H1 (cell line): ENCODE results near the gene PHC2. TPM values are rescaled to one million over a fixed set of nuclear protein-coding genes. Genes with fewer than 3 reads are reported as not detected.

ENCODE experiments used
- CTCF ChIA-PET: fragments of 300-600 bp; sonication (Branson Sonifier 250); formaldehyde crosslinking; loops from one replicate; lab custom pipeline; 2021; ENCODE audit not compliant: partially characterized antibody; lab: Charles Lee
- POLR2A ChIA-PET: fragments of 300-600 bp; sonication (Branson Sonifier 250); formaldehyde crosslinking; loops from one replicate; lab custom pipeline; 2021; ENCODE audit warnings: inconsistent platforms; ENCODE audit not compliant: partially characterized antibody; lab: Charles Lee
- DNase-seq, 2 experiments: peaks; one replicate each; pipeline versions ENCODE4 v3.0.0 to v3.0.0-alpha.2; 2010 to 2022; ENCODE audit warnings: low spot score in 2 of 2, low read depth in 1 of 2, mixed read lengths in 1 of 2
- FAIRE-seq: peaks from 2 replicates; lab custom pipeline; 2011; peaks lifted over from hg19 to GRCh38; lab: Jason Lieb, UNC
- H2AFZ ChIP-seq: 2 replicates; pipeline ENCODE4 v1.8.1; 2012; ENCODE audit warnings: low read length, inconsistent platforms
- H2AK5ac ChIP-seq: 2 replicates; pipeline ENCODE4 v1.6.1; 2013; ENCODE audit warnings: low read depth, low read length
- H2BK120ac ChIP-seq: replicated peaks from 2 replicates; pipeline ENCODE3; 2013; ENCODE audit warnings: low read depth, low read length, inconsistent platforms
- H2BK12ac ChIP-seq: 2 replicates; pipeline ENCODE4 v1.6.1; 2013; ENCODE audit warnings: low read depth, low read length
- H2BK15ac ChIP-seq: 2 replicates; pipeline ENCODE4 v1.6.1; 2013; ENCODE audit warnings: low read length
- H2BK20ac ChIP-seq: 2 replicates; pipeline ENCODE4 v1.6.1; 2013; ENCODE audit warnings: low read length
- H2BK5ac ChIP-seq: 2 replicates; pipeline ENCODE4 v1.6.1; 2013; ENCODE audit warnings: low read depth, low read length
- H3K14ac ChIP-seq: 2 replicates; pipeline ENCODE4 v1.6.1; 2013; ENCODE audit warnings: inconsistent platforms; ENCODE audit not compliant: insufficient read length
- H3K18ac ChIP-seq: 2 replicates; pipeline ENCODE4 v1.6.1; 2013; ENCODE audit warnings: low read length; ENCODE audit errors: extremely low read depth
- H3K23ac ChIP-seq: 2 replicates; pipeline ENCODE4 v1.6.1; 2013; ENCODE audit warnings: inconsistent platforms; ENCODE audit not compliant: insufficient read length
- H3K23me2 ChIP-seq: 2 replicates; pipeline ENCODE4 v1.6.1; 2013; ENCODE audit warnings: low read depth, low read length
- H3K27ac ChIP-seq: 2 replicates; pipeline ENCODE4 v1.6.1; 2011; ENCODE audit warnings: low read depth, low read length, inconsistent platforms
- H3K27me3 ChIP-seq, 4 experiments: replicated peaks in 1 of 4; 1 replicate in 1 of 4; 2 replicates in 3 of 4; pipeline versions ENCODE4 v1.6.1 to v1.8.1; 2011 to 2013; ENCODE audit warnings: low read length in 3 of 4, mild to moderate bottlenecking in 3 of 4, inconsistent platforms in 2 of 4, mixed read lengths in 2 of 4, moderate library complexity in 1 of 4; ENCODE audit not compliant: control insufficient read depth in 3 of 4, insufficient read depth in 3 of 4; ENCODE audit errors: extremely low read depth in 1 of 4
- H3K36me3 ChIP-seq, 4 experiments: 2 replicates each; pipeline versions ENCODE4 v1.6.1 to v1.8.1; 2011 to 2013; ENCODE audit warnings: mild to moderate bottlenecking in 4 of 4, low read length in 3 of 4, moderate library complexity in 2 of 4, control low read depth in 1 of 4, inconsistent platforms in 1 of 4; ENCODE audit not compliant: insufficient read depth in 4 of 4, control insufficient read depth in 2 of 4
- H3K4ac ChIP-seq: replicated peaks from 2 replicates; pipeline ENCODE3; 2013; ENCODE audit warnings: low read length, low read depth, mixed read lengths, inconsistent platforms; ENCODE audit not compliant: insufficient read length
- H3K4me1 ChIP-seq, 4 experiments: replicated peaks in 1 of 4; 1 replicate in 1 of 4; 2 replicates in 3 of 4; pipeline versions ENCODE4 v1.6.1 to v1.8.1; 2011 to 2013; ENCODE audit warnings: low read length in 3 of 4, inconsistent platforms in 2 of 4, mixed read lengths in 1 of 4; ENCODE audit not compliant: insufficient read depth in 4 of 4, control insufficient read depth in 3 of 4
- H3K4me2 ChIP-seq, 2 experiments: 2 replicates each; pipeline versions ENCODE4 v1.6.1 to v1.8.1; 2011 to 2013; ENCODE audit warnings: low read depth in 2 of 2, low read length in 2 of 2, control low read depth in 1 of 2, inconsistent platforms in 1 of 2, mild to moderate bottlenecking in 1 of 2; ENCODE audit not compliant: insufficient read depth in 1 of 2
- H3K4me3 ChIP-seq, 4 experiments: fragments of 200-600, 300-600 bp in 1 of 4; sonication (generic), shearing (Covaris generic), sonication (Bioruptor Twin) in 1 of 4; 2 replicates each; pipeline versions ENCODE4 v1.5.1 to v1.8.1; 2011 to 2016; ENCODE audit warnings: low read length in 4 of 4, low read depth in 3 of 4, control low read depth in 2 of 4, inconsistent platforms in 2 of 4, mild to moderate bottlenecking in 2 of 4, mixed read lengths in 1 of 4, moderate library complexity in 1 of 4; ENCODE audit not compliant: insufficient read depth in 2 of 4; ENCODE audit errors: extremely low read depth in 1 of 4
- H3K56ac ChIP-seq: replicated peaks from 2 replicates; pipeline ENCODE3; 2013; ENCODE audit warnings: low read depth, mild to moderate bottlenecking, mixed read lengths, low read length, inconsistent platforms; ENCODE audit not compliant: insufficient read length
- H3K79me1 ChIP-seq: 2 replicates; pipeline ENCODE4 v1.6.1; 2013; ENCODE audit warnings: low read depth, low read length, control low read depth
- H3K79me2 ChIP-seq, 2 experiments: 2 replicates each; pipeline versions ENCODE4 v1.6.1 to v1.8.1; 2012 to 2013; ENCODE audit warnings: low read length in 2 of 2, mild to moderate bottlenecking in 2 of 2, inconsistent platforms in 1 of 2; ENCODE audit not compliant: insufficient read depth in 2 of 2, control insufficient read depth in 1 of 2
- H3K9ac ChIP-seq, 4 experiments: replicated peaks in 1 of 4; 1 replicate in 1 of 4; 2 replicates in 3 of 4; pipeline versions ENCODE4 v1.6.1 to v1.8.1; 2011 to 2013; ENCODE audit warnings: low read depth in 3 of 4, low read length in 3 of 4, control low read depth in 2 of 4, mild to moderate bottlenecking in 2 of 4, moderate library complexity in 2 of 4, inconsistent platforms in 1 of 4; ENCODE audit errors: extremely low read depth in 1 of 4
- H3K9me3 ChIP-seq, 2 experiments: 2 replicates each; pipeline versions ENCODE4 v1.6.1 to v1.8.1; 2012 to 2013; ENCODE audit warnings: mild to moderate bottlenecking in 2 of 2, moderate library complexity in 2 of 2, control low read depth in 1 of 2, inconsistent platforms in 1 of 2, low read depth in 1 of 2, low read length in 1 of 2, mixed read lengths in 1 of 2; ENCODE audit not compliant: insufficient read depth in 2 of 2
- H4K20me1 ChIP-seq, 2 experiments: replicated peaks in 1 of 2; 2 replicates each; pipeline versions ENCODE3 to v1.8.1; 2011 to 2013; ENCODE audit warnings: inconsistent platforms in 2 of 2, low read length in 2 of 2, mild to moderate bottlenecking in 1 of 2; ENCODE audit not compliant: insufficient read depth in 2 of 2, control insufficient read depth in 1 of 2
- H4K5ac ChIP-seq: 2 replicates; pipeline ENCODE4 v1.6.1; 2013; ENCODE audit warnings: low read length, low read depth, mixed read lengths, inconsistent platforms; ENCODE audit not compliant: insufficient read length
- H4K8ac ChIP-seq: 2 replicates; pipeline ENCODE4 v1.8.0; 2013; ENCODE audit warnings: mild to moderate bottlenecking, moderate library complexity, low read length, inconsistent platforms; ENCODE audit not compliant: insufficient read depth; ENCODE audit errors: extremely low read depth
- H4K91ac ChIP-seq: replicated peaks from 2 replicates; pipeline ENCODE3; 2013; ENCODE audit warnings: low read length, mixed read lengths, inconsistent platforms; ENCODE audit not compliant: insufficient read length
- CHD2 ChIP-seq: IDR thresholded peaks from 2 replicates; pipeline ENCODE4 v1.6.1; 2012; ENCODE audit warnings: low read length, improper control_type of control experiment
- HDAC6 ChIP-seq: IDR thresholded peaks from one replicate; pipeline ENCODE4 v1.7.1; 2012; ENCODE audit warnings: low read depth, mild to moderate bottlenecking, inconsistent platforms, low read length, moderate library complexity
- JUN ChIP-seq: IDR thresholded peaks from 2 replicates; pipeline ENCODE4 v1.6.1; 2011; ENCODE audit warnings: low read depth, mild to moderate bottlenecking, improper control_type of control experiment, low read length
- KDM4A ChIP-seq: IDR thresholded peaks from one replicate; pipeline ENCODE4 v1.7.1; 2012; ENCODE audit warnings: low read depth, mild to moderate bottlenecking, moderate library complexity, low read length, inconsistent platforms; ENCODE audit not compliant: severe bottlenecking
- SIRT6 ChIP-seq: IDR thresholded peaks from one replicate; pipeline ENCODE4 v1.7.1; 2012; ENCODE audit warnings: low read length, inconsistent platforms
- WGBS, 2 experiments: shearing (Covaris generic) in 1 of 2; methylation state at CpG; one replicate each; pipeline versions ENCODE4 v1.1.6 to v1.1.7; 2013 to 2015; ENCODE audit warnings: low lambda C conversion rate in 2 of 2, mixed read lengths in 2 of 2, inconsistent platforms in 1 of 2, low coverage in 1 of 2, missing lambda C conversion rate in 1 of 2; ENCODE audit not compliant: insufficient replicate concordance in 2 of 2, insufficient coverage in 1 of 2, insufficient read length in 1 of 2; ENCODE audit errors: extremely low coverage in 1 of 2, missing lambda C conversion rate in 1 of 2; 5-methylcytosine and 5-hydroxymethylcytosine counted together
- polyA plus RNA-seq, 7 experiments: library from polyadenylated mRNA; depleted of rRNA in 3 of 7; stranded (reverse) in 5 of 7; unstranded in 2 of 7; fragments of >200 nt in 5 of 7; fragments of 200-250 nt in 2 of 7; gene quantifications; 1 replicate in 5 of 7; 2 replicates in 1 of 7; 4 replicates in 1 of 7; pipeline versions ENCODE4 v1.2.1 to v1.2.3, GENCODE V29; 2011 to 2013; ENCODE audit warnings: missing spikeins in 2 of 7, mixed read lengths in 2 of 7
- total RNA-seq: library from RNA; stranded (reverse); fragmentation: NEBNext Ultra II Directional; extraction: Animal tissue kit (Norgen Biotek cat#: 25700); gene quantifications from 2 replicates; pipeline ENCODE4 v1.2.1, GENCODE V29; 2021

PHC2 gene
- total and polyA plus RNA-seq, 2 of the 8 experiments (the other 6 are each of a cell fraction or from before 2014, with no cell fraction given) = 5.6 to 14.2 TPM

DNA sequence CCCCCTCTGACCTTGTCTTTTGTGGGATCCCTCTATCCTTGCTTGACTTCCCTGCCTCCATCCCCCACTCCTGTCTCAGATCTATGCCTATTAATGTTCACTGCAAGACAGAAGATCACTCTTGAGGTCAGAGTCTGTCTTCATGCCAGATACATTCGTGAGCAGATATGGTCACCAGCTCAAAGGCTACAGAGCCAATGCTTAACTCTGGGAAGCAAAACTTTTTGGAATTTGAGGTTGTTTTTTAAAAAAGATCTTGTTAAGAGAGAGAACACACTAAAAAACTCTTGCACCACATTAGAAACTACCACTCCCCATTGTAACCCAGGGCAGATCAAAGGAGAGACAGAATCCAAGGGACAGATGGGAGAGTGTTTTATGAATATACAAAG, 92.9 kb downstream of the PHC2 start:
- no peaks in the 10 kb centered on the region for H3K79me1 ChIP-seq
- H4K91ac ChIP-seq = no peak overlapping the region
- peaks cover 23 to 49% (median 28%) of the 10 kb centered on the region in 4 experiments for H3K4me1 ChIP-seq
- H2BK20ac ChIP-seq = no peak overlapping the region
- no peak overlapping the region for H2AK5ac ChIP-seq
- no peak overlapping the region for H3K23ac ChIP-seq
- no peak overlapping the region for H2BK120ac ChIP-seq
- no peak overlapping the region for H4K8ac ChIP-seq
- H3K9me3 ChIP-seq = no peaks in the 10 kb centered on the region
- H3K14ac ChIP-seq = no peak overlapping the region
- DNase-seq = no peak
- POLR2A ChIA-PET = interaction anchor here (1.0 to 2.7 kb wide), 6 partner anchors 9 to 26 kb away, joined by 3 to 10 read pairs (median 4); no protein-coding TSS in a partner anchor
- no peak overlapping the region; the same call in 1 of the 2 replicates for H3K27ac ChIP-seq
- H4K20me1 ChIP-seq = peaks cover 0 to 2% of the 10 kb centered on the region in 2 experiments
- no peak overlapping the region for H2BK5ac ChIP-seq
- no peak overlapping the region; the same call in 1 of the 2 replicates for H2BK12ac ChIP-seq
- FAIRE-seq = no peak
- H3K27me3 ChIP-seq = no peaks in the 10 kb centered on the region; a peak in 1 of 7 replicates
- H3K9ac ChIP-seq = no peak overlapping the region
- no peak overlapping the region for H3K18ac ChIP-seq
- H3K36me3 ChIP-seq = no peaks in the 10 kb centered on the region
- CTCF ChIA-PET = interaction anchor here (0.6 to 4.4 kb wide), 18 partner anchors 7 to 211 kb away, joined by 3 to 37 read pairs (median 6); partner anchors contain the start of gene A3GALT2
- H2AFZ ChIP-seq = no peak overlapping the region
- H3K56ac ChIP-seq = no peak overlapping the region
- H4K5ac ChIP-seq = no peak overlapping the region
- 0 out of 2 replicates have a peak overlapping the region, but pooled peaks have one; percentile 67 for H2BK15ac ChIP-seq
- H3K23me2 ChIP-seq = no peaks in the 10 kb centered on the region
- WGBS, 2 experiments = 88% methylated on average over 1 of the region's 1 CpG; no CpG with 5 or more reads in 1 of the 2 experiments
- H3K79me2 ChIP-seq = no peaks in the 10 kb centered on the region
- H3K4me2 ChIP-seq = peak overlapping the region in 1 of 2 experiments; percentile 61; a peak in 1 of 4 replicates
- no peak overlapping the region; a peak in 1 of 8 replicates for H3K4me3 ChIP-seq
- no peak overlapping the region for H3K4ac ChIP-seq
- no peak for TF ChIP-seq KDM4A
- TF ChIP-seq SIRT6 = no peak
- no peak for TF ChIP-seq JUN
- TF ChIP-seq HDAC6 = no peak
- TF ChIP-seq CHD2 = no peak
